ENCODE results near the gene PRR15L.
"Not testable (repeated sequence)": the region's sequence is repeated elsewhere in the genome, so short reads cannot be mapped to it uniquely, and the experiment has no call there.

PRR15L gene

GRCh38 chr17:47929218-47930000, 28.3 kb downstream of the PRR15L start:
- TF ChIP-seq YY1 (IDR thresholded peaks at IDR 0.05; ENCODE audit: insufficient read depth, insufficient read length): no peak
- TF ChIP-seq SUZ12 (IDR thresholded peaks at IDR 0.05; ENCODE audit: extremely low read depth, insufficient read depth, insufficient read length): no peak
- no peak for TF ChIP-seq ZNF274 (IDR thresholded peaks at IDR 0.05; ENCODE audit: low read depth, low read length)
- Histone ChIP-seq H3K36me3 (ENCODE audit: insufficient read depth, insufficient read length, low read length) (peaks cover 51% of the 10 kb centered on the region), H3K4me1 (ENCODE audit: insufficient read depth, insufficient read length) (peaks cover 4% of the 10 kb centered on the region), H3K27me3 (ENCODE audit: insufficient read depth, insufficient read length) (no peaks in the 10 kb centered on the region), H3K4me3 (ENCODE audit: insufficient read length, low read depth) (no peak overlapping the region), H3K9me3 (ENCODE audit: insufficient read depth, low read length) (no peaks in the 10 kb centered on the region), H3K9ac (ENCODE audit: insufficient read length, low read depth) (no peak overlapping the region)
- DNase-seq (ENCODE audit: low read depth, low spot score): no peak

GRCh38 chr17:47928415-47928814, 29.3 kb downstream of the PRR15L start:
- no peaks in the 10 kb centered on the region for H3K27me3 ChIP-seq (ENCODE audit: insufficient read depth, insufficient read length)
- H3K4me1 ChIP-seq (ENCODE audit: insufficient read depth, insufficient read length): peaks cover 4% of the 10 kb centered on the region
- no peak overlapping the region for H3K4me3 ChIP-seq (ENCODE audit: insufficient read length, low read depth)
- H3K9me3 ChIP-seq (ENCODE audit: insufficient read depth, low read length): no peaks in the 10 kb centered on the region
- peaks cover 58% of the 10 kb centered on the region for H3K36me3 ChIP-seq (ENCODE audit: insufficient read depth, insufficient read length, low read length)
- DNase-seq (ENCODE audit: low read depth, low spot score): no peak
- no peak overlapping the region for H3K9ac ChIP-seq (ENCODE audit: insufficient read length, low read depth)
- TF ChIP-seq ZNF274 (IDR thresholded peaks at IDR 0.05; ENCODE audit: low read depth, low read length) (no peak), SUZ12 (IDR thresholded peaks at IDR 0.05; ENCODE audit: extremely low read depth, insufficient read depth, insufficient read length) (no peak), YY1 (IDR thresholded peaks at IDR 0.05; ENCODE audit: insufficient read depth, insufficient read length) (no peak)

- H3K9ac ChIP-seq (ENCODE audit: insufficient read length, low read depth): no peak overlapping the region
- no peak overlapping the region for H3K4me3 ChIP-seq (ENCODE audit: insufficient read length, low read depth)
- peaks cover 4% of the 10 kb centered on the region for H3K4me1 ChIP-seq (ENCODE audit: insufficient read depth, insufficient read length)
- H3K9me3 ChIP-seq (ENCODE audit: insufficient read depth, low read length): no peaks in the 10 kb centered on the region
- H3K36me3 ChIP-seq (ENCODE audit: insufficient read depth, insufficient read length, low read length): peaks cover 63% of the 10 kb centered on the region
- H3K27me3 ChIP-seq (ENCODE audit: insufficient read depth, insufficient read length): no peaks in the 10 kb centered on the region
- TF ChIP-seq SUZ12 (IDR thresholded peaks at IDR 0.05; ENCODE audit: extremely low read depth, insufficient read depth, insufficient read length): no peak
- no peak for TF ChIP-seq YY1 (IDR thresholded peaks at IDR 0.05; ENCODE audit: insufficient read depth, insufficient read length)
- no peak for TF ChIP-seq ZNF274 (IDR thresholded peaks at IDR 0.05; ENCODE audit: low read depth, low read length)
- DNase-seq (ENCODE audit: low read depth, low spot score): no peak
Measured at GRCh38 chr17:47927821-47928400, 29.8 kb downstream of the PRR15L start.

- no peaks in the 10 kb centered on the region for H3K9me3 ChIP-seq (ENCODE audit: insufficient read depth, low read length)
Measured at GRCh38 chr17:47925678-47925988, 32.0 kb downstream of the PRR15L start.

GRCh38 chr17:47924785-47925677, 32.7 kb downstream of the PRR15L start:
- peak overlapping the region; percentile 27 for H3K9ac ChIP-seq (ENCODE audit: insufficient read length, low read depth)
- H3K4me1 ChIP-seq (ENCODE audit: insufficient read depth, insufficient read length): peaks cover 4% of the 10 kb centered on the region
- TF ChIP-seq ZNF274 (IDR thresholded peaks at IDR 0.05; ENCODE audit: low read depth, low read length) (no peak), YY1 (IDR thresholded peaks at IDR 0.05; ENCODE audit: insufficient read depth, insufficient read length) (no peak), SUZ12 (IDR thresholded peaks at IDR 0.05; ENCODE audit: extremely low read depth, insufficient read depth, insufficient read length) (no peak)
- no peak for DNase-seq (ENCODE audit: low read depth, low spot score)
- no peak overlapping the region for H3K4me3 ChIP-seq (ENCODE audit: insufficient read length, low read depth)
- peaks cover 61% of the 10 kb centered on the region for H3K36me3 ChIP-seq (ENCODE audit: insufficient read depth, insufficient read length, low read length)
- no peaks in the 10 kb centered on the region for H3K9me3 ChIP-seq (ENCODE audit: insufficient read depth, low read length)
- H3K27me3 ChIP-seq (ENCODE audit: insufficient read depth, insufficient read length): no peaks in the 10 kb centered on the region

More at GRCh38 chr17:47925678-47925988, 32.0 kb downstream of the PRR15L start:
- TF ChIP-seq ZNF274 (IDR thresholded peaks at IDR 0.05; ENCODE audit: low read depth, low read length) (no peak), YY1 (IDR thresholded peaks at IDR 0.05; ENCODE audit: insufficient read depth, insufficient read length) (no peak), SUZ12 (IDR thresholded peaks at IDR 0.05; ENCODE audit: extremely low read depth, insufficient read depth, insufficient read length) (no peak)
- Histone ChIP-seq H3K4me3 (ENCODE audit: insufficient read length, low read depth) (no peak overlapping the region), H3K9ac (ENCODE audit: insufficient read length, low read depth) (no peak overlapping the region), H3K36me3 (ENCODE audit: insufficient read depth, insufficient read length, low read length) (peaks cover 67% of the 10 kb centered on the region), H3K27me3 (ENCODE audit: insufficient read depth, insufficient read length) (no peaks in the 10 kb centered on the region), H3K4me1 (ENCODE audit: insufficient read depth, insufficient read length) (peaks cover 4% of the 10 kb centered on the region)
- no peak for DNase-seq (ENCODE audit: low read depth, low spot score)

- H3K36me3 ChIP-seq (ENCODE audit: insufficient read depth, insufficient read length, low read length): peaks cover 43% of the 10 kb centered on the region
- H3K4me1 ChIP-seq (ENCODE audit: insufficient read depth, insufficient read length); DNase-seq (ENCODE audit: low read depth, low spot score); H3K9me3 ChIP-seq (ENCODE audit: insufficient read depth, low read length); H3K27me3 ChIP-seq (ENCODE audit: insufficient read depth, insufficient read length); H3K4me3 ChIP-seq (ENCODE audit: insufficient read length, low read depth); H3K9ac ChIP-seq (ENCODE audit: insufficient read length, low read depth): not testable (repeated sequence)
Measured at GRCh38 chr17:47919889-47920288, 37.8 kb downstream of the PRR15L start.

- H3K36me3 ChIP-seq (ENCODE audit: insufficient read depth, insufficient read length, low read length): peaks cover 34% of the 10 kb centered on the region
- DNase-seq (ENCODE audit: low read depth, low spot score): no peak
- H3K4me1 ChIP-seq (ENCODE audit: insufficient read depth, insufficient read length): no peaks in the 10 kb centered on the region
- H3K9ac ChIP-seq (ENCODE audit: insufficient read length, low read depth): no peak overlapping the region
- no peak overlapping the region for H3K4me3 ChIP-seq (ENCODE audit: insufficient read length, low read depth)
- TF ChIP-seq ZNF274 (IDR thresholded peaks at IDR 0.05; ENCODE audit: low read depth, low read length): no peak
- TF ChIP-seq SUZ12 (IDR thresholded peaks at IDR 0.05; ENCODE audit: extremely low read depth, insufficient read depth, insufficient read length): no peak
- no peak for TF ChIP-seq YY1 (IDR thresholded peaks at IDR 0.05; ENCODE audit: insufficient read depth, insufficient read length)
- H3K9me3 ChIP-seq (ENCODE audit: insufficient read depth, low read length): no peaks in the 10 kb centered on the region
- H3K27me3 ChIP-seq (ENCODE audit: insufficient read depth, insufficient read length): no peaks in the 10 kb centered on the region
Measured at GRCh38 chr17:47918991-47919390, 38.7 kb downstream of the PRR15L start.
